HuH-7.5 (cell line): ENCODE data around the gene TLL2.

Experiments
- DNase-seq: peaks from one replicate; pipeline ENCODE4 v3.0.0; 2011; ENCODE audit warnings: low spot score

The TLL2 gene

DNA sequence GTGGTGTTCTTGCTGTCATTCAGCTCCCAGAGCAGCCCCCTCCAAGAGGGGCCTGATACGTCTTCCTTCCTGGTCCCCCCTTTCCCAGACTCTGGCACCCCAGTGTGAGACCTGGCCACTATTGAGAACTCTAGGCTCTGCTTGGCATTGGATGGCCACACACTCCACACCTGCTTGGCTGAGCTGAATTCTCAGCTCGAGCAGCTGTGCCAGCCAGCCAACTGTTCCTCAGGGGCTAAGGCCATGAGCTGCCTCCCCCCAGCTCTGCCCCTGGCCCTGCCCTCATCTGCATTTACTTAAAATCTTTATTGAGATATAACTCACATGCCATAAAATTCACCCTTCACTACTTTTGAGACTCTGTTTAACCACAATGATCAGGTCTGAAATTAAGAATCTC, 6.7 kb downstream of the TLL2 start:
- DNase-seq = no peak

DNA sequence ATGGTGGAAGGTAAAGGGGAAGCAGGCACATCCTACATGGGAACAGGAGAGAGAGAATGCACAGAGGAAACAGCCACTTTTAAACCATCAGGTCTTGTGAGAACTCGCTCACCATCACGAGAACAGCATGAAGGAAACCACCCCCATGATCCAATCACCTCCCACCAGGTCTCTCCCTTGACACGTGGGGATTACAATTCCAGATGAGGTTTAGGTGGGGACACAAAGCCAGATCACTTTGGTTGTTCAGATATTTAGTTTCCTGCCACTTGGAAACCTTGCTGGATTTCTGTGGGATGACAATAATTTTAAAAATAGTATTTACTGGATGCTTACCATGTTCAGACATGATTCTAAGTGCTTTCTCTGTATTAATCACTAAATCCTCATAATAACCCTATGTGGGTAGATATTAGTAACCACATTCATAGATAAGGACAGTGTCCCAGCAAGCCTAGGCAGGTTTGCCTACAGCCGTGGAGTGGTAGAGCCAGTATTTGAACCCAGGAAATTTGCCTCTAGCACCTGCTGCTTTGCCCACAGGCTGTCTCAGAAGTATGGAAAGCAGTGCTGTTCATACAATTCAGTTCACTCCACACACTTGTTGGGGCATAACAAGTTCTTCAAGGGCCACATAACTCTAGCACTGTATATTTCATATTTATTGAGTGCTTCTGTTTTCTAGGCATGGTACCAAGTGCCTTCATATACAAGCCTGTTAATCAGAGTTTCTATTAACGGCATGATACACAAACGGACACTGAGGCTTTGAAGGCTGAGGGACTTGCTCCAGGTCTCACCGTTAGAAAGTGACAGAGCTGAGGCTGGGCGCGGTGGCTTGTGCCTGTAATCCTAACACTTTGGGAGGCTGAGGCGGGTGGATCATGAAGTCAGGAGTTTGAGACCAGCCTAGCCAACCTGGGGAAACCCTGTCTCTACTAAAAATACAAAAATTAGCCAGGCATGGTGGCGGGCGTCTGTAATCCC, 8.3 kb downstream of the TLL2 start:
- DNase-seq = no peak

DNA sequence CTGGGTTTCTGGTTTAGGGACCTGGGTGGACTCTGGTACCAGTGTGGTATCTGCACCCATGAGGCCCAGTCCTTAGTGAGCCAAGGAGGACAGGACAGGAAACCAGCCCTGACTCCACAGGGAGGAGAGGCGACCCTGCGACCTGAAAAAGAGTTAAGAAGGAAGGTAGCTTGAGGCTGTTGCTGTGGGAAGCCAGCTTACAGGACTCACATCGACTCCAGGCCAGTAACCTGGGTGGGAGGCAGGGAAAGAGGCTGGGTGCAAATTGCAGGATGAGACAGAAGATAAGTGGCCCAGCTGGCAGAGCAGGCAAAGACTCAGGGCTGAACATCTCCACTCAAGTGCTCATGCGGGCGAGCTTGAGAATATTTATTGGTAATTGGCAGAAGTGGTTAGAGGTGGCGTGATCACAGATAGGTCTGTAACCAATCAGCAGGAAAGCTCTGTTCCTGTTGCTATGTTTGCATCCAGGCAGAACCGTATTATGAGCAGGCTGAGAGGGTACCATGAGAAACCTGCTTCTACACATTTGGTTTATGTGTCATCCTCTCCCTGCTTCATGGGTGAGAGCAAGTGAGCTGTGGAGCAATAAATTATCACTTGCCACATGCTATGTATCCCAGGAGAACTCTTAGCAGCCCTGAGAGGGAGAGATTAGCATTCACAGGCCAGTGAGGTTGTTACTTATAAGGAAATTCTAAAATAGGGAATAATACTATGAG, 11.0 kb downstream of the TLL2 start:
- no peak for DNase-seq

DNA sequence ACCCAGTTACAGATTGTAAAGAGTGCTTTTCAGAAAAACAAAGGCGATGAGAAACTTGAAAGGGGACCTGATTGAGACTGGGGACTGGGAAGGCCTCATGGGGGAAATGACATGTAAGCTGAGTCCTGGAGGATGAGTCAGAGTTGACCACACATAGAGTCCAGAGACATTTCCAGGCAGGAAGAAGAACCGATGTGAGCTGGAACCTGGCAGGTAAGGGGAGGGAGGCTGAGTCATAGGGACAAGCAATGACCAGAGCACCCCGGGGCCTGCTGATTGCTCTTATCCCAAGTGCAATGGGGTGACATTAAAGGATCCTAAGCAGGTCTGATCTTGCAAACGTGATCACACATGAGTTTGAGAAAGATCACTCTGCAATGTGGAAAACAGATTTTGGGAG, 11.7 kb downstream of the TLL2 start:
- no peak for DNase-seq

DNA sequence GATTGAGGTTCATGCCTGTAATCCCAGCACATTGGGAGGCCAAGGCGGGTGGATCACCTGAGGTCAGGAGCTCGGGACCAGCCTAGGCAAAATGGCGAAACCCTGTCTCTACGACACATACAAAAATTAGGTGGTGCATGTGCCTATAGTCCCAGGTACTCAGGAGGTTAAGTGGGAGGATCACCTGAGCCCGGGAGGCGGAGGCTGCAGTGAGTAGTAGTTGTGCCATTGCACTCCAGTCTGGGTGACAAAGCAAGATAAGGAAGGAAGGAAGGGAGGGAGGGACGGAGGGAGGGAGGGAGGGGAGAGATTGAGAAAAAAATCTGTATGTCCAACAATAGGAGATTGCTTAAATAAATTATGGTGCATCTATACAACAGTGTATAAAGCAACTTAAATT, 13.2 kb downstream of the TLL2 start:
- no peak for DNase-seq

DNA sequence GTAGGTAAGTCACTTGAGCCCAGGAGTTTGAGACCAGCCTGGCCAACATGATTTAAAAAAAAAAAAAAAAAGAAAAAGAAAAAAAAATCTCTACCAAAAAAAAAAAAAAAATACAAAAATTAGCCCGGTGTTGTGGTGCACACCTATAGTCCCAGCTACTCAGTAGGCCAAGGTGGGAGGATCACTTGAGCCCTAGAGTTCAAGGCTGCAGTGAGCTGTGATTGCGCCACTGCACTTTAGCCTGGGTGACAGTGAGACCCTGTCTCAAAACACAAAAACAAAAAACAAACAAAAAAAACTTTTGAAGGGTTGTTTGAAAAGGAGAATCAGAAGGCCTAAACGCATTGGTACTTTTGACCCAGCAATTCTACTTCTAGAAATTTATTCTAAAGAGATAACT, 13.7 kb downstream of the TLL2 start:
- DNase-seq = no peak

DNA sequence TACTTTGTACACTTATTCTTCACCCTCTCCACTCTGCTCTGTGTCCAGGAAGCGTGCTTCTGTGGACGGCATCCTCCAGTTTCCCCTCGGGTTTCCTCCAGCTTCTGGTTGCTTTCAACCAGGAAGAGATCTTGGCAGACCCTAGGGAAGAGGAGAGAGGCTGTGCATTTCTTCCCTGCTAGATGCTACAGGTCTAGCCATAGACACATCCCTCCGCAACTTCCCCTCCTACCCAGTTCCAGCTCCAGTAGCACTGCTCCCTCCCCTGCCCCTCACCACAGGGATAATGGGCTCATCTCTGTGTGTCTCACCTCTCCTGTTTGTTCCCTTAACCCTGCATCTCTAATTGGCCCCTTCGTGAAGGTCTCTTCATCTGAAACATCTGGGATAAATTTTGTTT, 16.3 kb downstream of the TLL2 start:
- DNase-seq = no peak

DNA sequence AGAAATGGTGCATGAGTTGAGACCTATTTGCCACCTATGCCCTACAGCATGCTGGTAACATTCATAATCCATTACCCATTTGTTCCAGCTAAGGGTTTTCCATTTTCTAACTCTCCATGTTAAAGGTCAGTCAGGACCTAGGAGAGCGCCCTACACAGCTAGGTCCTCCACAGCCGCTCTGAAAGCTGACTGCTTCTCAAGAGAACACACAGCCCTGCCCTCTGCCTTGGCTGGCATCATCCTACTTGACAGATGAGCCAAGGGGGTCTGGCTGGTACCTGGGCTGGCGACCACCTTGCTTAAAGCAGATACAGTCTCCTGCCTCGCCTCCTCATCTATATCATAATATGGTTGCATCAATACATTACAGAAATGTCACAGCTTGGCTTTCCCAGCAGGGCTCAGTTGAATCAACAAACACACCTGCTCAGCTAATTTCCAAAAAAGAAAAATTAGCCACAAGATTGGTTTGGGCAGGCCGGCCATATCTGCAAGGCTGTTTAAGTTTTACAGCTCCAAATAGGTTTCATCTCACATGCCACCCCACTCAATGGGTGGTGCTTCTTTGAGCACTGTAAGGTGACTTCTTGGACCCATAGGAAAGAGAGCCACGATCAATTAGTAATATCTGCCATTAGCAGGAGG, 17.3 kb downstream of the TLL2 start:
- DNase-seq = no peak

DNA sequence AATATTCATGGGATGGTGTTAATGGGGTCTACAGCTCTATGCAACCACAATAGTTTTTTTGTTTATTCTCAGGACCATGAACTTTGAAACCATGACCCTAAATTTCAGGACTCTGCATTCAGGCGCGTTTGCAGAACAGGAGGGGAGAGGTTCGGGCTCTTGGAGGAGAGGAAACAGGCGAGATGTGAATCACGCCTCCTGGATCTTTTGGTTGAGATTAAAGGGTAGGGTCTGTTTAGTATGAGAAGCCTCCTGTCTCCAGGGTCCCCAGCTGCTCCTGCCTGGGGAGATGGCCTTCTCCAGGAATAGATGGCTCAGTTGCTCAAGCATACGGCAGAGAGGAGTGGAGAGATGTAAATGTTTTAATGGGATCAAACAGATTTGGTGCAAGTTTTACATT, 18.2 kb downstream of the TLL2 start:
- no peak for DNase-seq

DNA sequence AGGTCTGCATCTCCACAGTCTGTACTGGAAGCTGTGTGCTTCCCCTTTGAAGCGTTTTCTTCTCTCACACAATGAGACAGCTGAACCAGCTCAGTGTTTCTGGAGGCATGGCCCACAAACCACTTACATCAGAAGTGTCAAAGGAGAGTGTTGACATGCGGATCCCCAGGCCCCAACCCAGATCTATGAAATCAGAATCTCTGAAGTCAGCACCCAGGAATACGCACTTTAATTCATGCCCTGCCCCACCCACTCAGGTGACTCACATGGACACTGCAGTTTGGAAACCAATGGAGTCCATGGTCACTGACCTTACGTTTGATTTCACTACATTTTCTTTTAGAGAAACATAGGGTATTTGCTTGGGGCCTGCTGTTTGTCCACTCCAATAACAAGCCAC, 19.0 kb downstream of the TLL2 start:
- DNase-seq = no peak

DNA sequence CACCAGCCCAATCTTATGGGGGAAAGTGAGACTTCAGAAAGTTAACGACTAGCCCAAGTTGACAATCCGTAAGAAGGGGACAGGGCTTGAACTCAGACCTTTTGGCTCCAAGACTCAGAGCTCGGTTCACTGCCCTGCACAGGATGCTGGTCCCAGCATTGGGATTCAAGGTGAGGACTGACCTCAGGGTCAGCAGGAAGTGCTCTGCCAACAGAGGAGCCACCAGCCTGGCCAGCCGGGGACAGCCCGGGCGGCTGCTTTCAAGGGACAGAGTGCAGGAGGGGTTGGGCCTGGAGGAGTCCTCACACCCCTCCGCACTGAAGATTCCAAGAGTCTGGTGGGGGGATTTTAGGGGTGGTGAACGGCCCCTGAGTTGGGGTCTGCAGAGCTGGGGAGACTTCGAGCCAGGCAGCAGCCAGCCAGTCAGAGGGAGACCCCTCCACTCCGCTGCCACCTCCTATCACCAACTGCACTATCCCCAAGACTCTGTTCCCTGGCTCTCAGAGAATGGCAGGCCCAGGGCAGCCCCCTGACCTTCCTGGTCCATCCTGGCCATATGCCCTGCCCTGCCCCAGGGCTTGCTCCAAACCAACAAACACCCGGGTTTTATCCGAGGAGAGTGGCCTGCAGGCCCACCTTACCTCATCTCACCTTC, 19.7 kb downstream of the TLL2 start:
- DNase-seq = no peak

DNA sequence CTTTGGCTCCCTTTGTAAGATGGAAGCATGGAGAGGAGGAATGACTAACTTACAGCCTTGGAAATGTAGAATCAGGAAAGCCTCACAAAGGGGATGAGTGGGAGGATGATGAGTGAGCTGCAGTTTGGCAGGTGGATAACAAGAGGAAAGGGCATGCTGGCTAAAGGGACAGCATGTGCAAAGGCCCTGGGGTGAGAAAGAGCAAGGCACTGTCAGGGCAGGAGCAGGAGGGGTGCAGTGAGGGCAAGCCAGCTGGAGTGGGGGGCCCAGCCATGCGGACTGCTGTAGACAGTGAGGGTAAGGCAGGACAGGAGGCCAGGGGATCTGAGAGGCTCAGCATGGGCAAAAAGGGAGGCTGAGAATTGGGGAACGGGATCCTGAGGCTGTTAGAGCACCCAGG, 20.5 kb downstream of the TLL2 start:
- DNase-seq = no peak

DNA sequence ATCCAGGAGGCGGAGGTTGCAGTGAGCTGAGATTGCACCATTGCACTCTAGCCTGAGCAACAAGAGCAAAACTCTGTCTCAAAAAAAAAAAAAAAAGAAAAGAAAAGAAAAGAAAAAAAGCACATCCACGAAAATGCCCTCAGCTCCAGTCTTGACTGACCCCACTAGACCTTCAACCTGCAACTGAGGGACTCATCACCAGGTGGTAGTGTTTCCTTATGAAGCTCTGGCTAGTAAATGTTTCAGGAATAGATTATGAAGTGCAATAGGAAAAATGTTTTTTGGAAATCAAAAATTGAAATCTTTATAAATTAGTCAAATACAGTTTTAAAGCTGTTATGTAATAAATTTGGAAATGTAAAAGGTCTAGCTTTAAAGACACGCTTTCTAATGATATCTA, 22.4 kb downstream of the TLL2 start:
- DNase-seq = no peak

DNA sequence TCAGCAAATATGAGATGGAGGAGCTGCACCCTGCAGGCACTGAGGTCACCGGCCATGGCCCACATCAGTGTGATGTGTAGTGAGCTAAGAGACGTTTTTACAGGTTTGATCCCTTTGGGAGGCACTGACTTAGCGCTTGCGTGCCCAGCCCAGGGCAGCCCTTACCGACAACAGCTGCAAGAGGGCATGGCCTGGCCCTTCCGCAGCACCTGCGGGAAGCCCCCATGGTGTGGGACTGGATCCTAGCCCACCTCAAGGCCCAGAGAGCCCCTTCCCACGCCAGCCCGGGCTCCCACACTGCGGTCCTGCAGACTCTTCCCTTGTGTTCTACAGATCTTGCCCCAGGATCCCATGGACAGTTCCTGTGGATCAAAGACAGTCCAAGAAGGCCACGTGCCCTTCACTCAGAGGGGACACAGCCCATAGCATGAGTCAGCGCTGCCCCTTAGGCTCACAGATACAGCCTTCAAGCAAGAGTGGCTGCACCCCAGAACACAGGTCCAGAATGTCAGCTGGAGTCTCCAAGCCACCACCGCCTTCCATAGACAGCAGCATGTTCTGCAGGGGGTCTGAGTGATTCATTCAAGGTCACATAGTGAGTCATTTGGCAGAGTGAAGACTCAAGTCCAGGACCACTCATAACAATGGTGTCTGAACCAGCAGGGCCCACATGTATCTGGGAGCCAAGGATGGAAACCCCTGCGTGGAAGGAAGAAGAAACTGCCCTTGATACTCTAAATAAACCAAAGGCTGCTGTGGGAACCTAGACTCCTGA, 25.4 kb downstream of the TLL2 start:
- no peak for DNase-seq

DNA sequence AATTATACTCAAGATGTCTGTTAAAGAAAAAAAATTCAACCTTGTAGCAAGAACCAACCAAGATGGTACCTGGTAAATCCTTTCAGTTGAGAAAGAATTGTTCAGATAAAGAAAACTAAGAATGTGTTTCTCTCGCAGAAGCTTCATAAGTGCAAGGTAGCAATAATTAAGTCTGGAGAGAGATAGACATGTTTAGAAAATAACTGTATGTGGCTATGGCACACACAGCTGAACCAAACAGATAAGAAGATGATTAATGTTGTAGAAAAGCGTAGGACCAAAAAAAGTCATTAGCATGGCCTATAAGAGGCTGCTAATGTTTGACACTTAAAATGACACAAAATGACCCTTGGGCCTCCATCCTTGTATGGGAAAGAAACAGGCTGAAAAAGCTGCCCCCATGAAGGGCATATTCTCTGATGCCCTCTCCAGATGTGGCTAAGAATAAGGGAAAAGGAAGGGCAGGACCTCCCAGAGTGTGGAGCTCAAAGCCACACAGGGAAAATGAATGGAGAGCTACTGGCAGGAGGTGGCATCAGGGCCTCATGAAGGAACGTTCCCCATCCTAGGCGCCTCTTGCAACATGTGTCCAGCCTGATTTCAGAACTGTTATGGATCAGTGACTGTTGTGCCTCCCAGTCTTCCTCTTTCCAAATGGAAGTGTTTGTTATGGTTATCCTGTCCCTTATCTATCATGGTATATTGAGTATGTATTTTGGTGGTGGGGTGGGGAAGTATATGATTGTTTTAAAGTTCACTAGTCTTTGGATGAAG, 30.7 kb downstream of the TLL2 start:
- no peak for DNase-seq

DNA sequence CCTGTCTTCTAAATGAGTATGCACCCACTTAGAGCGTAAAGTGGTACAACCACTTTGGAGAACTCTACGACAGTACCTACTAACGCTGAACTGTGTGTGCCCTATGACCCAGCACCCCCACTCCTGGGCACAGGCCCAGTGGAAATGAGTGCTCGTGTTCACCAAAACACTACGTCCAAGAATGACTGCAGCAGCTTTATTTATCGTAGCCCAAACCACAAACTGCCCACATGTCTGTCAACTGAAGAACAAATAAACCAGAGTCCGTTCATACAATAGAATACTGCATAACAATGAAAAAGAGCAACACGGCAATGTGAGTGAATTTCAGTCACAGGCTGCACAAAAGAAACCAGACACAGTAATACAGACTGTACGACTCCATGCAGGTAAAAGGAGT, 35.4 kb downstream of the TLL2 start:
- no peak for DNase-seq

DNA sequence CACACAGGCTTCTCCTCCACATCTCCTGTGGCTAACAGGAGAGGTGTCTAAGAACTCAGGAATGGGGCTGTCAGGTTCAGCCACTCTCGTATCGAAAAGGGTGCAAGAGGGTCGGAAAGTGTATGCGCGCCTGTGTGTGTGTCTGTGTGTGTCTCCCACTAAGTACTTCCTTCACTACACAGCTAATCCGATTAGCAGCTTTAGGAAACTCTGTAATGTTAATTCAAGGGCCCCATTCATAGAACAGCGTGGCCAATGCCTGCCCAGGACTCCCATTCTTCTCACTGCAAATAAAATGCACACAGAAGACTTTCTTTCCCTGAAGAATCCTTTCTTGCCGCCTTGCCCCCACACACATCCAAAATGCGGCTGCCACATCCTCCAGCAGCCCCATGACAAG, 39.9 kb downstream of the TLL2 start:
- DNase-seq = no peak

DNA sequence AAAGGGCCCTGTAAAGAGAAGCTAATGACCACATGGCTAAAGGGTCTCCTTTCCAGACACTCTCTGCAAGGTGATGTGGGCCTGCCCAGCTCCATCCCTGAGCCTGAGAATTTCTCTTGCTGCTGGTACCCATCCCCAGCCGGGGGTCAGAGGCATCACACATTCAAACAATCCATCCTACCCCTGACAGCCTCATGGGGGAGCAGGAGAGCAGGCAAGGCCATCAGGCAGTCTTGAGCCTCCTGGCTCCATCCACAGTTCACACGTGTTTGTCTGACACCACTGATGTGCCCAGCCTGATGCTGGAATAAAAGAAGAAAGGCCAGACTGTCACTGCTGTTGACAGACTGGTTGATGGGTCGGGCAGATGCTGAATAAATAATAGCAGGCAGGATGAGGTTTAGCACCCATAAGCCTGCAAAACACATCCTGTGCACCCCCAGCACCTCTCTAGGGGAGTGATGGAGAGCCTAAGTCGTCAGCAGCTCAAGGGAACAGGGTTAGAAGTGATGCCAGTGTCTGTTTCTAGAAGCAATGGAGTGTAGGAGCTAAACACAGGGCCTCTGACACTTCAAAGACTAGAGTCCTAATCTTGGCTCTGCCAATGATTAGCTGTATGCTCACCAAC, 43.5 kb downstream of the TLL2 start:
- peak; percentile 59 for DNase-seq

DNA sequence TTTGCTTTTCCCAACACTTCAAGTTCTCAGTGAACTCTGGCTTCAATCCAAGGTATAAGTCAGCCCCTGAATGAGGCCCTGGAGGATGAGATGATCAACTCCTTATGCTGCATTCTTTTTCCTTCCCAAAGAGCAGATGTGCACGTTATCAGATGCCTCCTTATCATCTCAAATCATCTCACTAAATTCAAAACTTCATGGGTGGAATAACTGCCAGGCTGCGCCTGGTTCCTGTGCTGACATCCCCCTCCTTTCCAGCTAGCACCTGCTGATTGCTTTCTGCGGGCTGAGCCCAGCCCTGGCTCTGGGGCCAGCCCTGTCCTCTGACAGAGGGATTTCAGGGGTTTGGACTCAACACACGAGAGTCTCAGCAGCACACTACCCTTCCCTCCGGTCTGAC, 44.9 kb downstream of the TLL2 start:
- no peak for DNase-seq

DNA sequence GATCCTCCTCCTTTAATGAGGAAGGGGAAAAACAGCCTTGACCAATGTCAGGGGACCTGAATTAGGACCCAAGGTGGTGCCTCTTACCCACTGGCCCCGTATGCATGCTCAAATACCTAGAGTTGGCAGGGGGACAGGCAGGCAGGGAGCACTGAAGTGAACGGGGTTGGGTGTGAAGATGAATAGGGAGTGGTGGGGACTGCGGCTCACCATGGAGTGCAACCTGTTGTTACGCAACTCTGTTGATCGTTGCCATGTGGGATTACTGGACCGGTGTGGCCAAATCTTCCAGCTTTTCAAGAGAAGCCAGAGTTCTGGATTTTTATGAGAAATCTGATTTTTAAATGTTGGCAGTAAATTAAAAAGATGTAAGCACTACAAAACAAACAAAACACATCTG, 48.1 kb downstream of the TLL2 start:
- DNase-seq = no peak
